ENCODE data around the gene ZC3H7A.

GRCh38 chr16:11780991-11781680, 15.9 kb downstream of the ZC3H7A start:
- TF ChIP-seq CTCF (IDR thresholded peaks at IDR 0.05; ENCODE audit: low read length) = no peak
- no peak for TF ChIP-seq EZH2 (optimal IDR thresholded peaks at IDR 0.05; ENCODE audit: low read depth, low read length)
- TF ChIP-seq EZH2phosphoT487 (IDR thresholded peaks at IDR 0.05; ENCODE audit: low read length) = no peak
